Keratinocyte (primary cell): ENCODE results near the gene TCTN1. TPM values are rescaled to one million over a fixed set of nuclear protein-coding genes. Genes with fewer than 3 reads are reported as not detected.

Source experiments
- DNase-seq: peaks from one replicate; pipeline ENCODE4 v3.0.0-alpha.2; 2011; ENCODE audit warnings: low read depth, missing footprints, low spot score
- FAIRE-seq: peaks from 2 replicates; lab custom pipeline; 2011; peaks lifted over from hg19 to GRCh38; lab: Jason Lieb, UNC
- H2AFZ ChIP-seq: 2 replicates; pipeline ENCODE4 v1.6.0; 2012; ENCODE audit warnings: low read length, control low read depth, inconsistent platforms; ENCODE audit not compliant: control insufficient read depth
- H3K27ac ChIP-seq: 2 replicates; pipeline ENCODE4 v1.5.1; 2011; ENCODE audit warnings: low read length; ENCODE audit not compliant: control insufficient read depth, insufficient read depth
- H3K27me3 ChIP-seq: 3 replicates; pipeline ENCODE4 v1.6.0; 2011; ENCODE audit warnings: low read length; ENCODE audit not compliant: control insufficient read depth, insufficient read depth; ENCODE audit errors: extremely low read depth
- H3K36me3 ChIP-seq, 2 experiments: 2 replicates in 1 of 2; 3 replicates in 1 of 2; pipeline ENCODE4 v1.5.1; 2011; ENCODE audit warnings: low read length in 2 of 2, mild to moderate bottlenecking in 1 of 2; ENCODE audit not compliant: control insufficient read depth in 2 of 2, insufficient read depth in 2 of 2; ENCODE audit errors: extremely low read depth in 1 of 2
- H3K4me1 ChIP-seq: 3 replicates; pipeline ENCODE4 v1.5.1; 2011; ENCODE audit warnings: low read length; ENCODE audit not compliant: control insufficient read depth, insufficient read depth; ENCODE audit errors: extremely low read depth
- H3K4me2 ChIP-seq: 3 replicates; pipeline ENCODE4 v1.6.0; 2011; ENCODE audit warnings: low read depth, low read length; ENCODE audit not compliant: control insufficient read depth, insufficient read depth; ENCODE audit errors: extremely low read depth
- H3K4me3 ChIP-seq, 3 experiments: fragments of 200-600 bp in 1 of 3; sonication (generic) in 1 of 3; 2 replicates in 2 of 3; 3 replicates in 1 of 3; pipeline ENCODE4 v1.5.1; 2011 to 2016; ENCODE audit warnings: low read length in 3 of 3, mild to moderate bottlenecking in 3 of 3, control low read depth in 2 of 3, inconsistent platforms in 1 of 3, low read depth in 1 of 3, mixed read lengths in 1 of 3, mixed run types in 1 of 3, moderate library complexity in 1 of 3; ENCODE audit not compliant: control insufficient read depth in 2 of 3, insufficient read depth in 2 of 3; ENCODE audit errors: extremely low read depth in 1 of 3
- H3K79me2 ChIP-seq: 2 replicates; pipeline ENCODE4 v1.6.0; 2012; ENCODE audit warnings: low read length; ENCODE audit not compliant: control insufficient read depth, insufficient read depth
- H3K9ac ChIP-seq: 3 replicates; pipeline ENCODE4 v1.6.0; 2011; ENCODE audit warnings: low read length; ENCODE audit not compliant: control insufficient read depth, insufficient read depth; ENCODE audit errors: extremely low read depth
- H3K9me1 ChIP-seq: 3 replicates; pipeline ENCODE4 v1.6.0; 2011; ENCODE audit warnings: low read length; ENCODE audit not compliant: control insufficient read depth, insufficient read depth; ENCODE audit errors: extremely low read depth
- H3K9me3 ChIP-seq: 2 replicates; pipeline ENCODE4 v1.5.1; 2012; ENCODE audit warnings: low read depth, low read length; ENCODE audit not compliant: control insufficient read depth
- H4K20me1 ChIP-seq: 3 replicates; pipeline ENCODE4 v1.6.0; 2011; ENCODE audit warnings: low read length; ENCODE audit not compliant: control insufficient read depth, insufficient read depth; ENCODE audit errors: extremely low read depth
- CTCF ChIP-seq, 3 experiments: IDR thresholded peaks in 1 of 3; conservative IDR thresholded peaks in 1 of 3; optimal IDR thresholded peaks in 1 of 3; 2 replicates in 2 of 3; 3 replicates in 1 of 3; pipeline versions ENCODE3 to v1.5.1; 2011; ENCODE audit warnings: low read length in 3 of 3, mild to moderate bottlenecking in 3 of 3, moderate library complexity in 2 of 3, control low read depth in 1 of 3, inconsistent platforms in 1 of 3; ENCODE audit not compliant: insufficient read depth in 2 of 3; ENCODE audit errors: extremely low read depth in 1 of 3
- EZH2 ChIP-seq: IDR thresholded peaks from one replicate; pipeline ENCODE4 v1.6.1; 2012; ENCODE audit warnings: inconsistent platforms, mild to moderate bottlenecking, low read length, moderate library complexity
- dilution Hi-C: fragments of 300-500 bp; cut with MboI; formaldehyde crosslinking; loops from one replicate; pipeline ENCODE4 v1.7.0; 2020; ENCODE audit warnings: low sequenced_read_pairs; ENCODE audit not compliant: extremely low pct_ligation_motif_present
- polyA plus RNA-seq, 5 experiments: library from polyadenylated mRNA; depleted of rRNA in 3 of 5; stranded (reverse) in 3 of 5; stranded (forward) in 1 of 5; unstranded in 1 of 5; fragments of >200 nt; gene quantifications; 1 replicate in 1 of 5; 2 replicates in 3 of 5; 3 replicates in 1 of 5; pipeline versions ENCODE4 v1.2.1 to v1.2.3, GENCODE V29; 2011 to 2012; ENCODE audit warnings: missing spikeins in 2 of 5, low read depth in 1 of 5, low replicate concordance in 1 of 5

The TCTN1 gene
- polyA plus RNA-seq, 1 donor (not counting 4 experiments of a cell fraction or from before 2014, with no cell fraction given) = 30.6 TPM

GRCh38 chr12:110615171-110615570, 1.2 kb downstream of the TCTN1 start:
- H3K9me1 ChIP-seq = no peaks in the 10 kb centered on the region
- H3K9me3 ChIP-seq = no peaks in the 10 kb centered on the region
- H4K20me1 ChIP-seq = no peaks in the 10 kb centered on the region
- no peaks in the 10 kb centered on the region for H3K79me2 ChIP-seq
- peaks cover 6% of the 10 kb centered on the region for H3K4me1 ChIP-seq
- dilution Hi-C loops = no loop called here
- no peak overlapping the region for H2AFZ ChIP-seq
- H3K4me2 ChIP-seq = no peak overlapping the region
- no peak overlapping the region for H3K27ac ChIP-seq
- peaks cover 0 to 1% of the 10 kb centered on the region in 2 experiments for H3K36me3 ChIP-seq
- no peak overlapping the region for H3K4me3 ChIP-seq
- no peak for FAIRE-seq
- H3K27me3 ChIP-seq = no peaks in the 10 kb centered on the region
- TF ChIP-seq EZH2 (no peak), CTCF (optimal IDR thresholded peaks at IDR 0.05 in 1 of 3, IDR thresholded peaks at IDR 0.05 in 1 of 3, conservative IDR thresholded peaks at IDR 0.05 in 1 of 3; ENCODE audit: extremely low read depth in 1 of 3, insufficient read depth in 2 of 3, low read length in 3 of 3) (no peak)
- H3K9ac ChIP-seq = no peak overlapping the region
- no peak for DNase-seq

DNA sequence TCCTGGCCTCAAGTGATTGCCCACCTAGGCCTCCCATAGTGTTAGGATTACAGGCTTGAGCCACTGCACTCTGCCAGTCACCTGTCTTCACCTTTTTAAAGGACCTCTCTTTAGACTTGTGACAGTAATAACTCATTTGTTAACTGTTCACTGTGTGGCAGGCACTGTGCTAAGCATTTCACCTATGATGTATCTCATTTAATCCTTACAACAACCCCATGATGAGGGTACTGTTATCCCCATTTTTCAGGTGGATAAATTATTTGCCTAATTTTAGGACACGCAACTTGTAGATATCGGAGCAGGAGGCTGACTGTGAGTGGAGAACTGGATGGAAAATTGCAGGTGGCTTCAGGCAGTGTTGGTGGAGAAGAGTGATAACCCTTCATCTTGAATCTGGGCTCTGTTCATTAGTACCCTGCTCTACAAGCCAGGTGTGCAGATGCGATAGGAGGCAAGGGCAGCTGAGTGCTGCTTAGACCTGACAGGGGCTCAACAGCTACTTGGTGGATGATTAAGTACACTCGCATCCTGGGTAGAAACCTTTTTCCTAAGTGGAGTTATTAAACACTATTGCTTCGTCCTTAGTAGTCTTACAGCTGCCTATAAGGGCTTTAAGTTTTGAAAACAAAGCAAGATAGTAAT, 2.7 kb downstream of the TCTN1 start:
- dilution Hi-C loops = no loop called here
- peaks cover 6% of the 10 kb centered on the region for H3K4me1 ChIP-seq
- H3K36me3 ChIP-seq = peaks cover 0 to 1% of the 10 kb centered on the region in 2 experiments
- no peaks in the 10 kb centered on the region for H3K79me2 ChIP-seq
- no peak overlapping the region for H3K9ac ChIP-seq
- DNase-seq = no peak
- no peaks in the 10 kb centered on the region for H3K9me3 ChIP-seq
- H4K20me1 ChIP-seq = no peaks in the 10 kb centered on the region
- TF ChIP-seq CTCF (optimal IDR thresholded peaks at IDR 0.05 in 1 of 3, IDR thresholded peaks at IDR 0.05 in 1 of 3, conservative IDR thresholded peaks at IDR 0.05 in 1 of 3; ENCODE audit: extremely low read depth in 1 of 3, insufficient read depth in 2 of 3, low read length in 3 of 3) = no peak
- no peak for TF ChIP-seq EZH2
- H3K4me2 ChIP-seq = no peak overlapping the region
- H3K27me3 ChIP-seq = no peaks in the 10 kb centered on the region
- no peak overlapping the region for H2AFZ ChIP-seq
- H3K9me1 ChIP-seq = no peaks in the 10 kb centered on the region
- H3K4me3 ChIP-seq = no peak overlapping the region
- H3K27ac ChIP-seq = no peak overlapping the region
- no peak for FAIRE-seq
